CD4-positive, alpha-beta T cell treated with Interleukin-15 for 4 hours (primary cell): ENCODE data around the gene TENT4B.

Experiments used
- DNase-seq: peaks from one replicate; pipeline ENCODE4 v3.0.0-alpha.2; 2020; ENCODE audit warnings: low spot score

Gene TENT4B

DNA sequence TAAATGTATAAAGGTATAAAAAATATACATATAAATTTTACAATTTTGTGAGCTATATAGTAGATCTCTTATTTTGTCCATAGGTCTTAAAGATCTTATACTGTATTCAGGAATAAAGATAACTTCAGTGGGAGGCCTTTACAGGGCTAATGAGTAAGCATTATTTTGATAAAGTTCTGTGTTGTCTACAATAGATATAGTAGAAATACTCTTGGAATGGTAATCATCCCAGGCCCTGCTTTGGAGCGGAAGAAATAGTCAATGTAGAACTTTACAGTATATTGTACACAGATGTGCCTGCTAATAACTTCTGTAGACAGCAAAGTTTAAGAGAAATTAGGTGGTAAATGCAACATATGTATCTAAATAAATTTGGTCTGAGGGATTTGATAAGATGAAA lies 42.6 kb downstream of the TENT4B start:
- no peak for DNase-seq

GRCh38 chr16:50197582-50197981 lies 44.5 kb downstream of the TENT4B start:
- no peak for DNase-seq

DNA sequence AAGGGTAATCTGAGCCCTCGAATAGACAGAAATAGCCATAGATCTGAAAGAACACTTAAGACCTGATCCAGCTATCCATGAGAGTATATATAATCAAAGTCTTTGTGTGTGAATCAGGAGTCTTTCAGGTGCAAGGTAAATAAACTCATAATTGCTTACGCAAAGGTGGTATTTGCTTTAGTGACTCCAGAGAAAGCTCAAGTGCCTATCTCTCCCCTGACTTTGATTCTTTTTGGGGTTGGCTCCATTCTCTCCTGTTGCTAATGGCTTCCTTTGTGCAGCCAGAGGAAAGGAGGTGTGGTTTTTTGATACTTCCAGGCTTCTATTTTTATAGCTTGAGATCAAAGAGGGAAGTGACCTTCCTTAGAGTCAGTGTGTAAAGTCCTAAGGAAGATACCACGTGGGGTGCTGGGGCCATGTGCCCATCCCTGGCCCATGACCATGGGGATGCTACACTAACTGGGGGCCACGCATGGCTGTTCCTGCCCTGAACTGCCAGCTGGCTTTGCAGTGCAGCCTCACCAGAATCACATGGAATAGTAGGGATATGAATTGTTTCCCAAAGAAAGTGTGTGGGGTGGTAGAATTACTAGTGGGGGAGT lies 45.8 kb downstream of the TENT4B start:
- no peak for DNase-seq

GRCh38 chr16:50201787-50202186 lies 48.7 kb downstream of the TENT4B start:
- DNase-seq, result no peak

DNA sequence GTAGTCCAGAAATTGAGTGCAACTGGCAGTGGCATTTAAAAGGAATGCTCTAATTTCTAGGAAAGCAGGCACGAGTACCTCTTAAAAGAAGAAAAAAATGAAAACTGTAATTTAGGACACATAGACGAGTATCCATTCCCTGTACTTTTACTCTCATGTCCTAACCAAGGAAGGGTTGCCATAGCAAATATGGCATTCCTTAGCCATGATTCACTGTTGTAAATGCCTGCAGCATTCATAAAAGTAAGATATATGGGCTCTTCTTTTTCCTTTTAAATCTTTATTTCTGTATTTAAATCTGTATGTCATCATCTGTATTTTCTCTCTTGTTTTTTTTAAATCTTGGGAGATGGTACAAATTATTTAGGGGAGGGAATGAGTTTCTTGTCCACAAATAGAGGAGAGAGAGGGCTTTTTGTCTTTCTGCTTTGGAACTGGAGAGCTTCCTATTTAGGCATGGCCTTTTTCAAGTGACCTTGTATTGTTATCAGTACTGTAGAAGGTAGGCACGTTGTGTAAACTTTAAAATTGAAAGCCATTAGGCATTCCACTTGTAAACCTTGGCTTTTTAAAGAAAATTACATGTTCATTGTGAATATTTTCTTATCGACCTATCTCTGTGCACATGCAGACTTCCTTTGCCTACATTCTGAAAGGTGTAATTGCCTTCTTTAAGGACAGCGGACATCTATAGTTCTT lies 50.0 kb downstream of the TENT4B start:
- DNase-seq, result no peak

DNA sequence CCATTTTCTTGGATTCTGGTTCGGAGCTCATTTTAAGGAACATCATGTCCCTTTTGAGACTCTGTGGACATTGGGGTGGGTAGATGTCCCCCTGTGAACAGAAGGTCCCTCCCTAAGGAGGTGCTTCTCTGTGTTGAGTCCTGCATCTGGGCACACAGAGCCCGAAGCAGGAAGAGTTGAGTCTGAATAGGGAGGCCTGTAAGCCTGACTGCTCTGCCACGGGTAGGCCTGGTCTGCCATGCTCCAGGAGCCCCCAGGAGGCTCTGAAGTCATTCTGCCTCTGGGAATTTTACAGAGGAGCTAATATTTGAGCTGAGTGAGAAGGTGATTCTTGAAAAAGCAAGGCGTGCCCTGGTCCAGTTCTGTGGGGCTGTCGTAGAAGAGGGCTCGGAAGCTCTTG lies 50.6 kb downstream of the TENT4B start:
- no peak for DNase-seq

GRCh38 chr16:50204453-50205108 lies 51.5 kb downstream of the TENT4B start:
- DNase-seq, result no peak

- no peak for DNase-seq
These were observed 54.5 kb downstream of the TENT4B start for GRCh38 chr16:50207652-50208051.

DNA sequence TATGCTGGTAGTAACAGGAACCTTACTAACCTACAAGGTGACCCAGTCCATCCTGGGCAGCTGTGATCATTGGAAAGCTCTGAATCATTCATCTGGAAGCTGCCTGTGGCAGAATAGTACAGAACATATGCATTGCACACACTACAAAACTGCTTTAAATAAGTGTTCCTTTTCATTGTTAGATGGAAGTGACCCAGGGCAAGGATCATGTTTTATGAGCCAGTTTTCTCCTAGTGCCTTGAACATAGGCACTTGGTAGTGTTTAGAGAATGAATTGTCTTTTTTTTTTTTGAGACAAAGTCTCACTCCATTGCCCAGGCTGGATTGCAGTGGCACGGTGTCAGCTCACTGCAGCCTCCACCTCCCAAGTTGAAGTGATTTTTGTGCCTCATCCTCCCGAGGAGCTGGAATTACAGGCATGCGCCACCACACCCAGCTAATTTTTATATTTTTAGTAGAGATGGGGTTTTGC lies 55.4 kb downstream of the TENT4B start:
- DNase-seq, result no peak

DNA sequence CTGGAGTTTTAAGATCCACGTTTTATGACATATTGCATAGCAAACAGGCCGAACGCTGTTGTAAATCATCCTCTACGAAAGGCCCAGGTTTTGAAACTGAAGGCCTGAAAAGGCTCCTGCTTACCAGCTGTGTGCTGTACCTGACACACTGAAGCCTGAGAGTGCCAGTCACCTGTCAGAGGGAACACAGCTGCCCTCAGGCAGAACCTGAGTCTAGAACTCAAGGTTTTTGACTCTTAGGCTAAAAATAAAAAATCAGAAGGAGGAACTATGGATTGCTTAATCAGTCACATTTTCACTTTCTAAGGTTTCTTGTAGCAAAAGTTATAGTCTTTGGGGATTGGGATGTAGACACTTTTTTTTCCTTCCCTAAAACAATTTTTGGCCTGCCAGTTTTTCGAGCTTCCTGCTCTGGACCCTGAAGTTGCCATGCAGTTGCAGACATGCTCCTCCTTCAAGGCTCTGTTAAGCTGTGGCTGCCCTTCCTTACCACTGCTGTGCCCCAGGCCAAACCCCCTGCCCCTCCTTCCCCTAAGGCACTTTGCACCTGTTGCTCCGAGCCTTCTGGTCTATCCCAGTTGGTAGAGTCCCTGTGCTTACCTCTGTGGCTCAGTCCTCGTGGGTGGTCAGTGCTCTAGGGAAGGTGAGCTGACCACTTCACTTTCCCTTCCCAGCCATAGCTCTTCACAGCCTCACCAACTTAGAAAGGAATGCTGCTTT lies 56.6 kb downstream of the TENT4B start:
- DNase-seq, result no peak

DNA sequence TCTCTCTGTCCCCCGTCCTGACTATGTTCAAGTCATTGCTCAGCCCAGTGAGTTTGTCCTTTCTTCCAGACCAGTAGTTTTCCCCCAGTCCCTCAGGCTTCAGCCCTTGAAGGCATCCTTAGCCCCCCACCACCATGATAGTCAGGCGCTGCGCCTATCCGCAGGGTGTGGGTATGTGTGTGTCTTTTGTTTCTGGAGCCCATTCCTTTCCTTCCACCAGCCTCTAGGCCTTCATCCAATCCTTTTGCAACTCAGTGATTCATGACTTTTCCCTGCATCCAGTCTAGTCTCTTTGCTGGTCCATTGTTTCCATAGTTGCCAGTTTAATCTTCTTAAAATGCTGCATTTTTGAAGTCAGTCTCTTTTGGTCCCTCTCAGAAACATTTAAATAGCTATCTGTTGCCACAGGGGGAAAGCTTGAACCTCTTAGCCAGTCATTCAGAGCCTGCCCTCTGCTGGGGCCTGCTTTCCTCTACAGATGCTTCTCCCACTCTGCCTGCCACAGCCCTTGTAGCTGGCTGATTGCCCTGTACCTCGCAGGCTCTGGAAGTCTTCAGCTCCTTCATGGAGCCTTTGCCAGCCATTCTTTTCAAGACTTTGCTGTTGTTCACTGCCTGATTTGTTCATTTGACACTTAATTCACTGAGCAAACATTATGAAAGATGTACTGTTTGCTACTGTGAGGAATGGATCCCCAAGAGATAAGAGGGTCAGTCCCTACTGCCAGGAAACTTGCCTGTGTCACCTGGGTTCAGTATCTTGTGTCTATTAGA lies 57.3 kb downstream of the TENT4B start:
- DNase-seq, result peak; percentile 58

GRCh38 chr16:50213939-50214519 lies 60.9 kb downstream of the TENT4B start:
- peak; percentile 73 for DNase-seq

DNA sequence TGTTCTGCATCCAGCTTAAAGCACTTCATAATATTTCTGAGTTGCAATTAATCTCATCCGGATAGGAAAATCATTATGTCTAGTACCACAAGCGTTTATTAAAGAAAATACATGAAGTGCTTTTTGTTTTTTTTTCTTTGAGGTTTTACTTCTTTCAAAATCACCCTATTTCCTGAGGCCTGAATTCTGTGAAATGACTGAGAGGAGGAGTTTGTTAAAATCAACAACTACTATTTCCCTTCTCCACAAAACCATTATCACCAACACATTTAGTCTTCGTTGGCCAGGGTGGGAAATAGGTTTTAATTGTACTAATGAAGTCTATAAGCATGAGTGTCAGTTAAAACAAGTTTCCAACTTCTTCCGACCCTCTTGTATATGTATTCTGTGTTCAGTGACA lies 62.6 kb downstream of the TENT4B start:
- no peak for DNase-seq

DNA sequence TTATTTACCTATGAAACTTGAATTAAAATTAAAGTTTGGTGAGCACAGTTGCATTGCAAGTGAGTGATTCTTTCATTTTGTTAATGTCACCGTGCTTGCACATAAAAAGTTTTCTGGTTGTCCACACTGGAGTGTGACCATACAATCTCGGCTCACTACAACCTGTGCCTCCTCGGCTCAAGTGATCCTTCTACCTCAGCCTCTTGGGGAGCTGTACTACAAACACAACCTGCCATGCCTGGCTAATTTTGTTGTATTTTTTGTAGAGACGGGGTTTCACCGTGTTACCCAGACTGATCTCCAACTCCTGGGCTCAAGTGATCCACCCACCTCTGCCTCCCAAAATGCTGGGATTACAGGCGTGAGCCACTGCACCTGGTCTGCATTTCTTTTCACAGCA lies 63.1 kb downstream of the TENT4B start:
- DNase-seq, result no peak

GRCh38 chr16:50219402-50219975 lies 66.4 kb downstream of the TENT4B start:
- DNase-seq, result no peak

- no peak for DNase-seq
These were observed 71.2 kb downstream of the TENT4B start for GRCh38 chr16:50224286-50224685.

DNA sequence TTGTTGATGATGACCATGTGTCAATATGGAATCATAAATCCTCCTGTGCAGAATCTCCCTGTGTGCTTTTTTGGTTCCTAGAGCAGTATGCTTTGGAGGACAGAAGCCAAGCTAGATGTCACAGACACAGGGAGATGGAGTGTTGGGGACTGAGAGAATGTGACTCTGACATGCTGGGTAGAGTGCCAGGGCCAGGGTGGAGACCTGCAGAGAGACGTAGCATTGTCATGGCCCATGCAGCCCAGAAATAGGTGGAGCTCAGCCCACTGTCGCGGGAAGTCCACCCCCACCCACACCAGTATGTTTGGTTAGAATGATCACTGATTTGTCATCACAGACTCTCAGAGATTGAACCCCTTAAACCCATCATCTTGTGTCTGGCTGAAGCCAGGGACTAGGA lies 74.0 kb downstream of the TENT4B start:
- no peak for DNase-seq

DNA sequence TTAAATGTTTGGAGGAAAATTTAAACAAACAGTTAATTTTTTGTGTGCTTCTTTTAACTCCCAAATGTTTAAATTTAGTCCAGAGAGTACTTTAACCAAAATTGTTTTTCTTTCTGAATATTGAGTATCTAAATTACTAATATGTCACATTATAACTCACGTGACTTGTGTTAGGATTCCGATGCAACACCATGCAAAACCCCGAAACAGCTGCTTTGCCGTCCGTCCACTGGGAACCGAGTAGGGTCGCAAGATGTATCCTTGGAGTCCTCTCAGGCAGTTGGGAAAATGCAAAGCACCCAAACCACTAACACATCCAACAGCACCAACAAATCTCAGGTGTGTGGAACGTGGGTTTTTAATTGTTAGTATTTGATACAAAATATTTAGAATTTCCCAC lies 74.6 kb downstream of the TENT4B start:
- DNase-seq, result no peak

DNA sequence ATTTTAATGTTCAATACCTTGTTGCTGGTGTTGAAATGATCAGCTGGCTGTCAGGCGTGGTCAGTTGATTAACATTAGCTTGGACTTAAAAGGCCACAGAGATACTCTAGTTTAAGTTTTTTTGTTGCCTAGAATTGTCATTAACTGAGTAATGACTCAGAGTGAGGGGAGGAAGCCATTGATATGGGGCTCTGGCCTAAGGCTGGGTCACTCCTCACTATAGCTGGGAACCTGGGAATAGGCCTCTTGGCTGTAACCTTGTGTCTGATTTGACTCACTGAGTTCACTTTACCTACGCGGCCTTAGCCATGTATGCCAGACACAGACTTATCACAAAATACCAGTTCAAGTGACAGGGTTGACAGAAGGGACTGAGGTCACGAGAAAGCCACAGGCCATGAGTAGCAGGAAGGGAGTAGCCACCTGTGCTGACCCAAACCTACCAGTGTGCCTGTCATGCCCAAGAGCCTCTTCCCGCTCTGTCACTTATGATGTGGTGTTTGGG lies 75.3 kb downstream of the TENT4B start:
- DNase-seq, result no peak

DNA sequence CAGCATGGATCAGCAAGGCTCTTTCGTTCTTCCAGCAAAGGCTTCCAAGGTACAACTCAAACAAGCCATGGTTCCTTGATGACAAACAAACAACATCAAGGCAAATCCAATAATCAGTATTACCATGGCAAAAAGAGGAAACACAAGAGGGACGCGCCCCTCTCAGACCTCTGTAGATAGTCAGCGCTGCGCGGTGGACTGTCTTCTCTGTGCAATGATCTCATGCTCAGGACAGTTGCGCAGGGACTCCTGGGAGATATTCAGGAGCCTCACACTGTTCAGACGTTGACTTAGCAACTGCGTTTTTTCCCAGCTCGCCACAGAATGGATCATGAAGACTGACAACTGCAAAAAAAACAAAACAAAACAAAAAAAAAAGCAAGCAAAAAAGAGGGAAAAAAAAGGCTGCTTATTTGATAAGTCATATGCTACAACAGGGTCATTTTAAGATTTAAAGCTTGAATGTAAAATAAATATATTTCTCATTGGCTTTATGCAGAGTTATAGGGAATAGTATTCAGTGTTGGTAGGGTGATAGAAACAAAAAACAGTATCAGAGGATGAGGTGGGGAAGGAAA lies 76.1 kb downstream of the TENT4B start:
- DNase-seq, result no peak
